ENCODE results near the gene RAD18. TPM values are rescaled to one million over a fixed set of nuclear protein-coding genes. Genes with fewer than 3 reads are reported as not detected.

Gene RAD18
- total and polyA plus RNA-seq, 2 experiments from 2014 or later, result 6.0 to 6.5 TPM

DNA sequence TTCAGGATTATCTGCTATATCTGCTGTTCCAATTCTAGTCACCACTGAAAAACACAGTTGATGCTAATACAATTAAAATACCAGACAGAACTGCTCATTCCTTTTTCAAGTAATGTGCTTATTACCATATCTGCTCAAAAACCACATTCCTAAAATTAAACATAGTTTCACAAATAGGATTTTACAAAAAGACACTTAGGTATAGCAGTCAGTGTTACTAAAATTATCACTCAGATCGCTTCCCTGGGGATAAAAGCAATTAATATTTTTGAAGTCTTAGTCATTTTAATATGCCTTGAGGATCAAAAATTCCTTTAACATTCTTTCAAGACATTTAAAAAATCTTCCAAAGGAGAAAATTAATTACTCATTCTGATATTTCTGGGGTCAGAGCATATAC lies 71.5 kb downstream of the RAD18 start:
- H3K27ac ChIP-seq, result no peak overlapping the region
- H4K20me1 ChIP-seq (ENCODE audit: insufficient read depth, poor library complexity, severe bottlenecking), result no peaks in the 10 kb centered on the region
- TF ChIP-seq, protein P1, sequence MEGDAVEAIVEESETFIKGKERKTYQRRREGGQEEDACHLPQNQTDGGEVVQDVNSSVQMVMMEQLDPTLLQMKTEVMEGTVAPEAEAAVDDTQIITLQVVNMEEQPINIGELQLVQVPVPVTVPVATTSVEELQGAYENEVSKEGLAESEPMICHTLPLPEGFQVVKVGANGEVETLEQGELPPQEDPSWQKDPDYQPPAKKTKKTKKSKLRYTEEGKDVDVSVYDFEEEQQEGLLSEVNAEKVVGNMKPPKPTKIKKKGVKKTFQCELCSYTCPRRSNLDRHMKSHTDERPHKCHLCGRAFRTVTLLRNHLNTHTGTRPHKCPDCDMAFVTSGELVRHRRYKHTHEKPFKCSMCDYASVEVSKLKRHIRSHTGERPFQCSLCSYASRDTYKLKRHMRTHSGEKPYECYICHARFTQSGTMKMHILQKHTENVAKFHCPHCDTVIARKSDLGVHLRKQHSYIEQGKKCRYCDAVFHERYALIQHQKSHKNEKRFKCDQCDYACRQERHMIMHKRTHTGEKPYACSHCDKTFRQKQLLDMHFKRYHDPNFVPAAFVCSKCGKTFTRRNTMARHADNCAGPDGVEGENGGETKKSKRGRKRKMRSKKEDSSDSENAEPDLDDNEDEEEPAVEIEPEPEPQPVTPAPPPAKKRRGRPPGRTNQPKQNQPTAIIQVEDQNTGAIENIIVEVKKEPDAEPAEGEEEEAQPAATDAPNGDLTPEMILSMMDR (IDR thresholded peaks at IDR 0.05; ENCODE audit: poor library complexity), result no peak
- TF ChIP-seq EZH2phosphoT487 (IDR thresholded peaks at IDR 0.05; ENCODE audit: low read depth, severe bottlenecking, unreplicated experiment), result no peak
- no peak for TF ChIP-seq EZH2 (IDR thresholded peaks at IDR 0.05; ENCODE audit: borderline replicate concordance)
- H3K27me3 ChIP-seq, result no peaks in the 10 kb centered on the region
- no peaks in the 10 kb centered on the region for H3K79me2 ChIP-seq
- no peaks in the 10 kb centered on the region for H3K9me2 ChIP-seq (replicated peaks; ENCODE audit: insufficient read depth)
- no peaks in the 10 kb centered on the region for H3K36me3 ChIP-seq (replicated peaks; ENCODE audit: insufficient read depth, low read depth)
- H2AFZ ChIP-seq, result no peak overlapping the region
- H3K4me1 ChIP-seq (ENCODE audit: insufficient read depth), result peaks cover 11% of the 10 kb centered on the region
- no peak overlapping the region for H3K4me2 ChIP-seq
- no peak overlapping the region for H3K4me3 ChIP-seq
- no peak for DNase-seq (ENCODE audit: low spot score)
- 94% methylated on average over 1 of the region's 1 CpG for WGBS (ENCODE audit: low lambda C conversion rate, missing lambda C conversion rate)
- H3K9me3 ChIP-seq (ENCODE audit: low read depth), result no peaks in the 10 kb centered on the region

DNA sequence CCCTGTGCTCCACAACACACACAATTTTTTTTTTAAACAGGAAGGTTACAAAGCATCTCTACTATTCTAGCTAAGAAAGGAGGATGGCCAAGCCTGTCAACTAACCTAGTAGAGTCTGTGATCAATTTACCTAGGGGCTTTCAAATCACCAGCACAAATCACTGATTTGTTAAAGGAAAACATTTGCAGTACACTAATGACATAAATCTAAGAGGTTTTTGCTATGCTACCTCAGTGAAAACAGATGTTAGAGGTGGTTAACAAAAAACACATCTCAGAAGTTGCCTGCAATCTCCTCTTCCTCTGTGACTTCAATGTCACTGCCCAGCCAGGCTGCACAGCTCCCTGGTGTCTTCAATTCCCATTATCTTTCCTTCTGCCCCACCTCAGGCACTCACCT lies 72.0 kb downstream of the RAD18 start:
- DNase-seq (ENCODE audit: low spot score), result no peak
- TF ChIP-seq, protein P1 (IDR thresholded peaks at IDR 0.05; ENCODE audit: poor library complexity), result no peak
- TF ChIP-seq EZH2phosphoT487 (IDR thresholded peaks at IDR 0.05; ENCODE audit: low read depth, severe bottlenecking, unreplicated experiment) (no peak), EZH2 (IDR thresholded peaks at IDR 0.05; ENCODE audit: borderline replicate concordance) (no peak)
- Histone ChIP-seq H3K9me3 (ENCODE audit: low read depth) (no peaks in the 10 kb centered on the region), H3K27ac (no peak overlapping the region), H3K4me3 (no peak overlapping the region), H2AFZ (no peak overlapping the region), H3K9me2 (replicated peaks; ENCODE audit: insufficient read depth) (no peaks in the 10 kb centered on the region), H3K36me3 (replicated peaks; ENCODE audit: insufficient read depth, low read depth) (no peaks in the 10 kb centered on the region), H4K20me1 (ENCODE audit: insufficient read depth, poor library complexity, severe bottlenecking) (no peaks in the 10 kb centered on the region), H3K4me2 (no peak overlapping the region), H3K27me3 (no peaks in the 10 kb centered on the region), H3K4me1 (ENCODE audit: insufficient read depth) (peaks cover 11% of the 10 kb centered on the region), H3K79me2 (no peaks in the 10 kb centered on the region)

GRCh38 chr3:8888301-8888915 lies 74.9 kb downstream of the RAD18 start:
- Histone ChIP-seq H4K20me1 (ENCODE audit: insufficient read depth, poor library complexity, severe bottlenecking) (no peaks in the 10 kb centered on the region), H2AFZ (no peak overlapping the region), H3K9me2 (replicated peaks; ENCODE audit: insufficient read depth) (no peaks in the 10 kb centered on the region), H3K9me3 (ENCODE audit: low read depth) (no peaks in the 10 kb centered on the region), H3K27me3 (no peaks in the 10 kb centered on the region), H3K27ac (peak overlapping the region; percentile 29), H3K36me3 (replicated peaks; ENCODE audit: insufficient read depth, low read depth) (no peaks in the 10 kb centered on the region), H3K79me2 (no peaks in the 10 kb centered on the region), H3K4me2 (no peak overlapping the region), H3K4me3 (no peak overlapping the region), H3K4me1 (ENCODE audit: insufficient read depth) (peaks cover 11% of the 10 kb centered on the region)
- DNase-seq (ENCODE audit: low spot score), result no peak
- 76% methylated on average over 6 of the region's 6 CpGs for WGBS (ENCODE audit: low lambda C conversion rate, missing lambda C conversion rate)
- TF ChIP-seq EZH2phosphoT487 (IDR thresholded peaks at IDR 0.05; ENCODE audit: low read depth, severe bottlenecking, unreplicated experiment) (no peak), EZH2 (IDR thresholded peaks at IDR 0.05; ENCODE audit: borderline replicate concordance) (no peak)
- TF ChIP-seq, protein P1 (IDR thresholded peaks at IDR 0.05; ENCODE audit: poor library complexity), result no peak

Measured in hepatocyte (in vitro differentiated cells).